Stimulated activated naive CD4-positive, alpha-beta T cell treated with Interleukin-2 at 50 U/mL for 16 hours (primary cell): ENCODE data around the gene XYLB.

Experiments used
- DNase-seq: peaks from one replicate; lab custom pipeline; 2025; lab: John Stamatoyannopoulos, UW

Gene XYLB

GRCh38 chr3:38323060-38323459, 23.5 kb upstream of the XYLB start:
- DNase-seq: no peak

GRCh38 chr3:38325256-38325655, 21.3 kb upstream of the XYLB start:
- no peak for DNase-seq

DNA sequence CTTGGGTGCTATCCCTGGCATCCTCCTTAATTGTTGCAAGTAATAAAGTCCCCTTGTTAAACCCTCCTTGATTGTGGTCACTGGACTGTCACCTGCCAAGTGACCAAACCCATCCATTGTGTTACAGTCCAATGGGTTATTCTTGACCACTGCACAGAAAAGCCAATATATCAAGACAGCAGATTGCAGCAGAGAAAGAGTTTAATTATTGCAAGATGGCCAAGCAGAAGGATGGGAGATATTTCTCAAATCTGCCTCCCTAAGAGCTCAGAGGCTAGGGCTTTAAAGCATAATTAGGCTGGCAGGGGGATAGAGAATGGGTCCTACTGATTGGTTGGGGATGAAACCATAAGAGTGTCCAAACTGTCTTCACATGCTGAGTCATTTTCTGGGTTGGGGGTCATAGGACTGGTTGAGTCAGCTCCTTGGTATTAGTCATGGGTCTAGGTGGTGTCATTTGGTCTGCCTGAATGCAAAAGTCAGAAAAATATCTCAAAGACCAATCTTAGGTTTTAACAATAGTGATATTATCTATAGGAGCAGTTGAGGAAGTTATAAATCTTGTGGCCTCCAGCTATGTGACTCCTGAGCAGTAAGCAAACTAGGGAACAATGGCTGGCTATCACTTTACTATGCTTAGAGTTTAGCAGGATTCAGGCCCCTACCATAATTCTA, 19.1 kb upstream of the XYLB start:
- DNase-seq: no peak

DNA sequence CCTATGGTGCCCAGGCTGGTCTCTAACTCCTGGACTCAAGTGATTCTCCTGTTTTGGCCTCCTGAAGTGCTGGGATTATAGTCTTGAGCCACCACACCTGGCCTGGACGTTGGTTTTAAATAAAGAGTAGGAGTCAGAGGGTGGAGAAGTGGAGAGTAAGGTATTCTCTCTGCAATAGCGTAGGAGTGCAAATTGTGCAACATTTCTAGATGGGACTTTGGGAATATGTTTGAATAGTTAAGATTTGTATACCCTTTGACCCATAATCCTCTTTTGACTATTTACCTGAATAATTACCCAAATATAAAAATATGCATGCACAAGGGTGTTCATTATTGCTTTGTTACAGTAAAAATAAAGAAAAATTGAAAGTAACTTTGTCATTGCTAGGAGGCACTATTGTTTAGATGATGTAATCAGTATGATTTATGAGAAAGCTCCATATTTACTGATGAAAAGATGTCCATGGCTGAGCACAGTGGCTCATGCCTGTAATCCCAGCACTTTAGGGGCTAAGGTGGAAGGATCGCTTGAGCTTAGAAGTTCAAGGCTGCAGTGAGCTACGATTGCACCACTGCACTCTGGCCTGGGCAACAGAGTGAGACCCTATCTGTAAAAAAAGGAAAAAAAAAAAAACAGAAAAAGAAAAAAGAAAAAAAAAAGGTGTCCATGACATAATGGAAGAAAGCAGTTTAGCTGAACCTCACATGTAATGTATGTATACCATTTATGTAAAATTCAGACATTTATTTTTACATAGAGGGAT, 15.1 kb upstream of the XYLB start:
- DNase-seq: no peak

- DNase-seq: no peak
Measured at GRCh38 chr3:38332201-38332600, 14.4 kb upstream of the XYLB start.

- no peak for DNase-seq
Measured at GRCh38 chr3:38334142-38335055, 12.2 kb upstream of the XYLB start.

- DNase-seq: no peak
Measured at GRCh38 chr3:38335263-38335662, 11.3 kb upstream of the XYLB start.

- DNase-seq: no peak
Measured at GRCh38 chr3:38337703-38338102, 8.9 kb upstream of the XYLB start.

DNA sequence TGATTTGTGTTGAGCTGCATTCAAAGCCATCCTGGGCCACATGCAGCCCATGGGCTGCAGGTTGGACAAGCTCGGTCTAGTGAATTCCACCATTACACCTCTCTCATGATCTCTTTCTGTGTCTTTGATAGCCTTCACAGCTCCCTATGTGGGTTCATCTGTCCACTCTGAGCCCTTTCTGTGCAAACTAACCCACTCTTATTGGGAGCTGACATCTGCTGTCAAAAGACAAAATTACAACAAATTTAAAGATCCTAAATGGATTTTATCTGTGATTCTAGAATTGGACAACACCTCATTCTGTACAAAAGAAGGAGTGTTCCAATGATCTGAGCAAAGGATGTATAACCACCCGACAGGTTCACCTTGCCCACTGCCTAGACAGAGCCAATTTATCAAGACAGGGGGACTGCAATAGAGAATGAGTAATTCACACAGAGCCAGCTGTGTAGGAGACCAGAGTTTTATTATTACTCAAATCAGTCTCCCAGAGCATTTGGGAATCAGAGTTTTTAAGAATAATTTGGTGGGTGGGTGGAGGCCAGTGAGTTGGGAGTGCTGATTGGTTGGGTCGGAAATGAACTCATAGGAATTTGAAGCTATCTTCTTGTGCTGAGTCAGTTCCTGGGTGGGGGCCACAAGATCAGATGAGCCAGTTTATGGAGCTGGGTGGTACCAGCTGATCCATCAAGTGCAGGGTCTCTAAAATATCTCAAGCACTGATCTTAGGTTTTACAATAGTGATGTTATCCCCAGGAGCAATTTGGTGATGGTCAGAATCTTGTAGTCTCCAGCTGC, 2.6 kb upstream of the XYLB start:
- DNase-seq: no peak

DNA sequence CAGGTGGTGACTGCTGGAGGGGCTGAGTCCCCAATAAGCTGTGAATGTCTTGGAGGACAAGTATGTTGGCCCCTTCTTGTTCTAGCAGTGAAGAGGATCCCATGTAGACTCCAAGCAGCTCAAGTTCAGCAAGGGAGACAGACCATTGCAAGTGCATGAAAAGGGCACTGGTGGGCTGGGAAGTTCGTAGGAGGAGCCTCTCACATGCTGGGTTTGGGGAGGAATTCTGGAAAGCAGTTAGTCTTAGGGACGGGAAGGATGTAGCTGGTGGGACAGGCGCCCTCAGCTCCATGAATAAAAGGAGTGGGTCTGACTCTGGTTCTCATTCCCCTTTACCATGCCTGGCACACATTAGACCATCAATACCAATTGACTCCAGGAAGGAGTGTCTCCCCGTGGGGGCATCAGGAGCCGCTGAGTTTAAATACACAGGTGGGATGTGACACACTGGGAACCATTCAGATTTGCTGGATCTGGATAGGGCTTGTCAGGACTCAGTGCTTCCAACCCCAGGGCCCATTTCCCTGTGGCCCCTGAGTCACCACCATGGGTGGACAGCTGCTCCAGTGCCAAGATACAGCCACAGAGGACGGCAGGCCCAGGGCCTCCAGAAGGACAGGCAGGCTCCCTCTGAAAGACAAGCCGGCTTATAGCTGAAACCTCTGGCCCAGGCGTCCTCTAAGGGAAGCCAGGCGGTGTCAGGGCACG, 552 bp upstream of the XYLB start:
- DNase-seq: no peak

GRCh38 chr3:38347421-38348200, 1.0 kb downstream of the XYLB start:
- DNase-seq: no peak

GRCh38 chr3:38348903-38349302, 2.3 kb downstream of the XYLB start:
- no peak for DNase-seq

- no peak for DNase-seq
Measured at GRCh38 chr3:38349684-38350359, 3.2 kb downstream of the XYLB start.

DNA sequence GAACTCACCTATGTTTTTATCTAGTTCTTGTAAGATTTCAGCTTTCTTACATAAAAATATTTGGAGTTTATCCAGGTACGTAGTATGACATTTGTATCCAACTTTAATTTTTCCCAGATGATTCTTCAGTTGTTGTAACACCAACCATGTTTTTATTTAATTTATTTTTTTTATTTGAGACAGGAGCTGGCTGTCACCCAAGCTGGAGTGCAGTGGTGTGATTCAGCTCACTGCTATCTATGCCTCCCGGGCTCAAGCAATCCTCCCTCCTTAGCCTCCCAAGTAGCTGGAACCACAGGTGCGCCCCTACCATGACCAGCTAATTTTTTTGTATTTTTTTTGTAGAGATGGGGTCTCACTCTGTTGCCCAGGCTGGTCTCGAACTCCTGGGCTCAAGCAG, 6.6 kb downstream of the XYLB start:
- DNase-seq: no peak

- no peak for DNase-seq
Measured at GRCh38 chr3:38354588-38355330, 8.2 kb downstream of the XYLB start.

- DNase-seq: no peak
Measured at GRCh38 chr3:38359038-38359437, 12.5 kb downstream of the XYLB start.

- DNase-seq: no peak
Measured at GRCh38 chr3:38360345-38360744, 13.8 kb downstream of the XYLB start.

DNA sequence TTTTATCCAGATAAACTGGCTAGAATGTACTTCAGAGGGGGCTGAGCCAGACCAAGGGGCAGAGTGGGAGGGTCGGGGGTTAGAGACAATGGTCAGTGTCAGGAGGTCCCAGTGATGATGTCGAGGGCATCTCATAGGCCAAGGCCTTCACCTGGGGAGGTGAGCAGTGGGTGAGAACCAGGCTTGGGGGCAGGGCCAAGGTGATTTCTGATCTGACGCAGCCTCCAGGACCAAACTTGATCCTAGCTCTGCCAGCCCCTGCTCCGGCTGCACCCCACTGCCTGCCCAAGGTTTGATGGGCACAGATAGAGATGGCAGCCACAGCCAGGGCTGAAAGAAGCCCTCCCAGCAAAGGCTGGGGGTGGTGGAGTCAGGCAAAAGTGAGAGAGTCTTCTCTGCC, 14.9 kb downstream of the XYLB start:
- DNase-seq: no peak

DNA sequence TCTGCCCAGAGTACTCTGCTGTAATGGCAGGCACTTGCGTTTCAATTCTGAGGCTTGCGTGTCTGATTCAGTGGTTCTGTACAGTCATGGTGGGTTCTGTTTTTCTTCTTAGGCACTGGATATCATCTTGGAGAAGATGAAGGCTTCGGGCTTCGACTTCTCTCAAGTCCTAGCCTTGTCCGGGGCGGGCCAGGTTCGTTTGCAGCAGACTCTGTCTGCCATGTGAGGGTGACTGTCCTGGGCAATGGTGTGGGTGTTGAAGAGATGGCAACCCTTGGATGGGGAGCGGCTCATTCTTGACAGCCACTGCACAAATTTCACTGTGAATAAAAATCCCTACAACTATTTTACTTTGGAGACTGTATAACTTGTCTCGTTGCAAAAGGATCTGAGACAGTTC, 16.2 kb downstream of the XYLB start:
- DNase-seq: no peak
